GM12878 (cell line): ENCODE data around the gene DNAJC13. TPM values are rescaled to one million over a fixed set of nuclear protein-coding genes. Genes with fewer than 3 reads are reported as not detected.

Experiments
- ASH2L ChIP-seq: fragments of 300-600, 200-600 bp; sonication (generic); IDR thresholded peaks from 2 replicates; pipeline ENCODE4 v1.6.1; 2017; ENCODE audit warnings: low read depth, mild to moderate bottlenecking, borderline replicate concordance
- ETV6 ChIP-seq, 2 experiments: fragments of 450-650 bp in 1 of 2; IDR thresholded peaks in 1 of 2; conservative IDR thresholded peaks in 1 of 2; 2 replicates each; pipeline ENCODE4 v1.6.1; 2014; ENCODE audit warnings: antibody characterized with exemption in 1 of 2, borderline replicate concordance in 1 of 2, low read depth in 1 of 2, mild to moderate bottlenecking in 1 of 2, moderate library complexity in 1 of 2
- FOXK2 ChIP-seq: fragments of 450-650 bp; IDR thresholded peaks from 2 replicates; pipeline ENCODE4 v1.6.1; 2017; ENCODE audit warnings: mild to moderate bottlenecking, moderate library complexity
- KDM1A ChIP-seq: fragments of 200-600 bp; sonication (generic); IDR thresholded peaks from 2 replicates; pipeline ENCODE4 v1.6.1; 2016; ENCODE audit warnings: borderline replicate concordance
- NFYA ChIP-seq: IDR thresholded peaks from 2 replicates; pipeline ENCODE4 v1.6.1; 2011; ENCODE audit warnings: low read depth, mild to moderate bottlenecking, low read length, improper control_type of control experiment, borderline replicate concordance
- NKRF ChIP-seq: fragments of 450-650 bp; conservative IDR thresholded peaks from 2 replicates; pipeline ENCODE4 v1.6.1; 2017; ENCODE audit warnings: mild to moderate bottlenecking, moderate library complexity
- NR2F1 ChIP-seq: fragments of 450-650 bp; conservative IDR thresholded peaks from 2 replicates; pipeline ENCODE4 v1.6.1; 2017; ENCODE audit warnings: mild to moderate bottlenecking
- POU2F2 ChIP-seq: IDR thresholded peaks from 3 replicates; pipeline ENCODE4 v1.6.1; 2011; ENCODE audit warnings: low read depth, mild to moderate bottlenecking, low read length, borderline replicate concordance
- RCOR1 ChIP-seq: conservative IDR thresholded peaks from 2 replicates; pipeline ENCODE4 v1.6.1; 2012; ENCODE audit warnings: low read depth, low read length, improper control_type of control experiment
- USF1 ChIP-seq: IDR thresholded peaks from 2 replicates; pipeline ENCODE4 v1.6.1; 2011; ENCODE audit warnings: borderline replicate concordance, low read depth, mild to moderate bottlenecking, moderate library complexity, mixed read lengths, low read length; ENCODE audit not compliant: insufficient read depth; ENCODE audit errors: extremely low read length
- ZBTB4 ChIP-seq: fragments of 450-650 bp; formaldehyde crosslinking; IDR thresholded peaks from 2 replicates; pipeline ENCODE4 v1.4.0; 2022; ENCODE audit warnings: mild to moderate bottlenecking, moderate library complexity
- ZNF384 ChIP-seq: IDR thresholded peaks from 2 replicates; pipeline ENCODE4 v1.6.1; 2012; ENCODE audit warnings: low read depth, mild to moderate bottlenecking, low read length, improper control_type of control experiment, borderline replicate concordance
- ZNF687 ChIP-seq: fragments of 450-650 bp; IDR thresholded peaks from 2 replicates; pipeline ENCODE4 v1.6.1; 2017; ENCODE audit warnings: mild to moderate bottlenecking, moderate library complexity
- polyA plus RNA-seq, 11 experiments: library from polyadenylated mRNA; depleted of rRNA in 4 of 11; unstranded in 6 of 11; stranded (reverse) in 5 of 11; fragments of >200 nt; fragmentation: Nextera tagmentation in 4 of 11; fragmentation: Illumina TruSeq in 1 of 11; extraction: Ambion mirVana in 4 of 11; extraction: Trizol in 1 of 11; gene quantifications; 1 replicate in 1 of 11; 2 replicates in 10 of 11; pipeline versions ENCODE4 v1.2.1 to v1.2.3, GENCODE V29; 2011 to 2016; ENCODE audit warnings: inconsistent platforms in 2 of 11, missing spikeins in 2 of 11, low read depth in 1 of 11
- total RNA-seq, 4 experiments: library from RNA; depleted of rRNA in 3 of 4; stranded (reverse); fragments of >200 nt in 3 of 4; fragmentation: Illumina TruSeq in 1 of 4; extraction: Trizol in 1 of 4; gene quantifications; 2 replicates each; pipeline versions ENCODE4 v1.2.1 to v1.2.3, GENCODE V29; 2013 to 2021
- TF ChIP-seq, protein P1 (sequence below): fragments of 450-650 bp; IDR thresholded peaks from 2 replicates; pipeline ENCODE4 v1.6.1; 2014; ENCODE audit warnings: mild to moderate bottlenecking

Gene DNAJC13
- total and polyA plus RNA-seq, 10 of the 15 experiments (the other 5 are each of a cell fraction or from before 2014, with no cell fraction given), result 8.3 to 33.9 (median 17.0) TPM

GRCh38 chr3:132416807-132417694, at the start of gene DNAJC13 (continued):
- TF ChIP-seq ZNF687 (no peak), USF1 (peak; percentile 87), ETV6 (conservative IDR thresholded peaks at IDR 0.05 in 1 of 2, IDR thresholded peaks at IDR 0.05 in 1 of 2; ENCODE audit: borderline replicate concordance in 1 of 2, low read depth in 1 of 2) (no peak), FOXK2 (no peak), RCOR1 (no peak), NR2F1 (no peak), POU2F2 (peak; percentile 39; the same call in 1 of the 3 replicates), ASH2L (no peak), NFYA (no peak), ZBTB4 (CRISPR knock-in tag) (no peak), NKRF (no peak; the same call in 1 of the 2 replicates), KDM1A (no peak), ZNF384 (no peak)
- TF ChIP-seq, protein P1, sequence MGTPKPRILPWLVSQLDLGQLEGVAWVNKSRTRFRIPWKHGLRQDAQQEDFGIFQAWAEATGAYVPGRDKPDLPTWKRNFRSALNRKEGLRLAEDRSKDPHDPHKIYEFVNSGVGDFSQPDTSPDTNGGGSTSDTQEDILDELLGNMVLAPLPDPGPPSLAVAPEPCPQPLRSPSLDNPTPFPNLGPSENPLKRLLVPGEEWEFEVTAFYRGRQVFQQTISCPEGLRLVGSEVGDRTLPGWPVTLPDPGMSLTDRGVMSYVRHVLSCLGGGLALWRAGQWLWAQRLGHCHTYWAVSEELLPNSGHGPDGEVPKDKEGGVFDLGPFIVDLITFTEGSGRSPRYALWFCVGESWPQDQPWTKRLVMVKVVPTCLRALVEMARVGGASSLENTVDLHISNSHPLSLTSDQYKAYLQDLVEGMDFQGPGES, result no peak
